Thyroid gland (tissue), 4 donors: Measurements from ENCODE around the gene REXO1. TPM values are rescaled to one million over a fixed set of nuclear protein-coding genes. Genes with fewer than 3 reads are reported as not detected.
A peak's percentile ranks its signal among the peaks of the same experiment; 100 is the strongest.

ENCODE experiments used
- DNase-seq, 2 donors: peaks; one replicate each; pipeline ENCODE4 v3.0.0-alpha.2; 2019
- H3K27ac ChIP-seq, 3 donors: fragments of 200-600 bp; sonication (generic); 1 replicate in 2 of 3; 2 replicates in 1 of 3; pipeline ENCODE4 v1.5.1; 2016 to 2019; ENCODE audit warnings: mild to moderate bottlenecking in 1 of 3, moderate library complexity in 1 of 3
- H3K27me3 ChIP-seq: fragments of 200-600 bp; sonication (generic); one replicate; pipeline ENCODE4 v1.5.1; 2019
- H3K36me3 ChIP-seq, 2 donors: fragments of 200-600 bp; sonication (generic); one replicate each; pipeline ENCODE4 v1.5.1; 2016 to 2019
- H3K4me1 ChIP-seq, 2 donors: fragments of 200-600 bp; sonication (generic); one replicate each; pipeline ENCODE4 v1.5.1; 2017 to 2019
- H3K4me3 ChIP-seq, 3 donors: fragments of 200-600 bp; sonication (generic); replicated peaks in 1 of 3; 1 replicate in 2 of 3; 2 replicates in 1 of 3; pipeline ENCODE4 v1.5.1; 2016; ENCODE audit warnings: mild to moderate bottlenecking in 1 of 3
- H3K9me3 ChIP-seq: fragments of 200-600 bp; sonication (generic); one replicate; pipeline ENCODE4 v1.5.1; 2017
- POLR2A ChIP-seq, 2 donors: fragments of 450-650 bp; IDR thresholded peaks; one replicate each; pipeline ENCODE4 v1.6.1; 2017; ENCODE audit warnings: antibody characterized with exemption in 2 of 2, mild to moderate bottlenecking in 2 of 2, moderate library complexity in 1 of 2
- WGBS, 2 donors: methylation state at CpG; one replicate each; pipeline ENCODE4 v1.1.5; 2017; 5-methylcytosine and 5-hydroxymethylcytosine counted together
- intact Hi-C: fragments of 100-400 bp; cut with DNase I; formaldehyde crosslinking; loops from one replicate; pipeline ENCODE4 v1.15.1; 2023
- total RNA-seq, 4 donors: library from RNA; depleted of rRNA; stranded (reverse); fragments of >200 nt; gene quantifications; one replicate each; pipeline ENCODE4 v1.2.3, GENCODE V29; 2016
- TF ChIP-seq, protein P1 (sequence below), 6 experiments: fragments of 200-600 bp in 3 of 6; fragments of 450-650 bp in 3 of 6; sonication (generic) in 3 of 6; IDR thresholded peaks; one replicate each; pipeline ENCODE4 v1.5.1; 2016 to 2019; ENCODE audit warnings: antibody characterized with exemption in 6 of 6, mild to moderate bottlenecking in 2 of 6, inconsistent platforms in 1 of 6, moderate library complexity in 1 of 6

REXO1 gene
- total RNA-seq, 4 donors from 2014 or later = 14.0 to 21.8 (median 17.2) TPM

DNA sequence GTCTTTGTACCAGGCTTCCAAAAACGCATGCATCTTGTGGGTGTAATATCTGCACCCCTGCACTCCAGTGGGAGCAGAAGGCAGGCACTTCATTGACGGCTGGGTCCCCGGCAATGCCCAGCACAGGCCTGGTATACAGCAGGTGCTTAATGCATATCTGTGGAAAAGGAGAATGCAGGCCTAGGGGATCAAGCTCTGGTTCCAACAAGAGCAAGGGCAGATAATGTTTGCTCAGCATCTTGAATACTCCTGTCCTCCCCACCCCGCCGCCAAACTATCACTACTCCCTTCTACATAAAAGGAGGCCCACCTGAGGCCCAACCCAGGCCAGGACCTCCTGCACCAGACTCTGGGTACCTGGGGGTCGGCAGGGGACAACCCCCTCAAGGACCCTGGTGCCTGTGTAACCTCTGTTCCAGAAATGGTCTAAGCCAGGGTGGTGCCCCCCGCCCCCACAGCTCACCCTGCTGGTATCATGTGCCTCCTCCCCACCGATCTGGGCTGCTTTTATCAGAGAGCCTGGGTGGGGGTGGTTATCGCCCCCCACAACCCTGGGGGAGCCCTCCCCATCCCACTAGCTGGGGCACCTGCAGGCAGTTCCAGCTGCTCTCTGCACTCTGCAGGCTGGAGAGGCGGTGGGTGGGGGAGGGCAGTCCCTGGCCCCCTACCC lies 10.3 kb upstream of the REXO1 start:
- intact Hi-C loops = no loop called here
- DNase-seq = no peak
- TF ChIP-seq POLR2A (IDR thresholded peaks at IDR 0.05) = no peak
- TF ChIP-seq, protein P1, sequence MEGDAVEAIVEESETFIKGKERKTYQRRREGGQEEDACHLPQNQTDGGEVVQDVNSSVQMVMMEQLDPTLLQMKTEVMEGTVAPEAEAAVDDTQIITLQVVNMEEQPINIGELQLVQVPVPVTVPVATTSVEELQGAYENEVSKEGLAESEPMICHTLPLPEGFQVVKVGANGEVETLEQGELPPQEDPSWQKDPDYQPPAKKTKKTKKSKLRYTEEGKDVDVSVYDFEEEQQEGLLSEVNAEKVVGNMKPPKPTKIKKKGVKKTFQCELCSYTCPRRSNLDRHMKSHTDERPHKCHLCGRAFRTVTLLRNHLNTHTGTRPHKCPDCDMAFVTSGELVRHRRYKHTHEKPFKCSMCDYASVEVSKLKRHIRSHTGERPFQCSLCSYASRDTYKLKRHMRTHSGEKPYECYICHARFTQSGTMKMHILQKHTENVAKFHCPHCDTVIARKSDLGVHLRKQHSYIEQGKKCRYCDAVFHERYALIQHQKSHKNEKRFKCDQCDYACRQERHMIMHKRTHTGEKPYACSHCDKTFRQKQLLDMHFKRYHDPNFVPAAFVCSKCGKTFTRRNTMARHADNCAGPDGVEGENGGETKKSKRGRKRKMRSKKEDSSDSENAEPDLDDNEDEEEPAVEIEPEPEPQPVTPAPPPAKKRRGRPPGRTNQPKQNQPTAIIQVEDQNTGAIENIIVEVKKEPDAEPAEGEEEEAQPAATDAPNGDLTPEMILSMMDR (IDR thresholded peaks at IDR 0.05) = no peak
- Histone ChIP-seq H3K4me3 (no peak overlapping the region), H3K27ac (no peak overlapping the region), H3K36me3 (no peaks in the 10 kb centered on the region), H3K9me3 (no peaks in the 10 kb centered on the region), H3K27me3 (no peaks in the 10 kb centered on the region), H3K4me1 (peaks cover 31 to 65% of the 10 kb centered on the region in 2 donors)
- WGBS, 2 donors = 69 to 93% methylated on average over 4 to 8 of the region's 10 CpGs

GRCh38 chr19:1857648-1858326 lies 9.5 kb upstream of the REXO1 start:
- intact Hi-C loops = no loop called here
- Histone ChIP-seq H3K36me3 (no peaks in the 10 kb centered on the region), H3K4me1 (peaks cover 33 to 69% of the 10 kb centered on the region in 2 donors), H3K27ac (peak overlapping the region; percentile 77 to 80 (median 78)), H3K9me3 (no peaks in the 10 kb centered on the region), H3K4me3 (peak overlapping the region in 1 of 3 donors; percentile 32), H3K27me3 (no peaks in the 10 kb centered on the region)
- TF ChIP-seq POLR2A (IDR thresholded peaks at IDR 0.05) = no peak
- TF ChIP-seq, protein P1 (IDR thresholded peaks at IDR 0.05) = no peak
- DNase-seq = no peak
- 63 to 74% methylated on average over 12 to 14 of the region's 16 CpGs for WGBS, 2 donors

GRCh38 chr19:1856698-1857603 lies 8.7 kb upstream of the REXO1 start:
- TF ChIP-seq, protein P1 (IDR thresholded peaks at IDR 0.05) = no peak
- TF ChIP-seq POLR2A (IDR thresholded peaks at IDR 0.05) = no peak
- no peaks in the 10 kb centered on the region for H3K9me3 ChIP-seq
- H3K36me3 ChIP-seq = no peaks in the 10 kb centered on the region
- H3K27me3 ChIP-seq = no peaks in the 10 kb centered on the region
- intact Hi-C loops = no loop called here
- peak; percentile 84 to 91 for DNase-seq
- H3K4me1 ChIP-seq = peaks cover 26 to 63% of the 10 kb centered on the region in 2 donors
- H3K27ac ChIP-seq = peak overlapping the region; percentile 78 to 80 (median 78)
- 1% methylated on average over 14 of the region's 73 CpGs; no CpG with 5 or more reads in 1 of the 2 donors for WGBS, 2 donors
- H3K4me3 ChIP-seq = peak overlapping the region in 1 of 3 donors; percentile 32

- Histone ChIP-seq H3K9me3 (no peaks in the 10 kb centered on the region), H3K27ac (peak overlapping the region; percentile 74 to 78 (median 78)), H3K4me3 (no peak overlapping the region), H3K36me3 (no peaks in the 10 kb centered on the region), H3K27me3 (no peaks in the 10 kb centered on the region), H3K4me1 (peaks cover 23 to 57% of the 10 kb centered on the region in 2 donors)
- intact Hi-C loops = no loop called here
- TF ChIP-seq, protein P1 (IDR thresholded peaks at IDR 0.05) = no peak
- TF ChIP-seq POLR2A (IDR thresholded peaks at IDR 0.05) = no peak
- no peak for DNase-seq
- WGBS, 2 donors = 48 to 50% methylated on average over 5 to 6 of the region's 6 CpGs
These were observed 8.0 kb upstream of the REXO1 start for GRCh38 chr19:1856345-1856697.
